Measurements from ENCODE around the gene ATP10A.

The ATP10A gene

GRCh38 chr15:25864966-25865365 is 1.8 kb upstream of the ATP10A start:
- Histone ChIP-seq H3K4me2 (ENCODE audit: low read length) (no peak overlapping the region), H3F3A (ENCODE audit: insufficient read depth, low read length) (no peaks in the 10 kb centered on the region), H3K9me3 (ENCODE audit: low read length) (no peaks in the 10 kb centered on the region), H4K20me1 (ENCODE audit: insufficient read depth, low read length) (no peaks in the 10 kb centered on the region), H2AFZ (ENCODE audit: low read length) (no peak overlapping the region), H3K79me2 (ENCODE audit: insufficient read depth, low read length) (no peaks in the 10 kb centered on the region), H3K9ac (ENCODE audit: low read length) (no peak overlapping the region), H3K4me1 (ENCODE audit: insufficient read depth, low read length, severe bottlenecking) (no peaks in the 10 kb centered on the region), H3K36me3 (ENCODE audit: insufficient read depth, low read length) (no peaks in the 10 kb centered on the region), H3K9me2 (ENCODE audit: low read depth, low read length) (no peaks in the 10 kb centered on the region), H3K4me3 (ENCODE audit: low read depth, low read length, poor library complexity, severe bottlenecking) (no peak overlapping the region), H3K27me3 (ENCODE audit: insufficient read depth, low read length) (no peaks in the 10 kb centered on the region), H3K27ac (ENCODE audit: low read depth, low read length, poor library complexity, severe bottlenecking) (no peak overlapping the region)
- no peak for TF ChIP-seq CTCF (IDR thresholded peaks at IDR 0.05; ENCODE audit: low read length)
- TF ChIP-seq EZH2 (IDR thresholded peaks at IDR 0.05; ENCODE audit: borderline replicate concordance, low read length): no peak

- no peak overlapping the region for H3K4me2 ChIP-seq (ENCODE audit: low read length)
- H3K9ac ChIP-seq (ENCODE audit: low read length): no peak overlapping the region
- no peaks in the 10 kb centered on the region for H3K36me3 ChIP-seq (ENCODE audit: insufficient read depth, low read length)
- no peaks in the 10 kb centered on the region for H3K9me3 ChIP-seq (ENCODE audit: low read length)
- H3K4me3 ChIP-seq (ENCODE audit: low read depth, low read length, poor library complexity, severe bottlenecking): no peak overlapping the region
- H3K79me2 ChIP-seq (ENCODE audit: insufficient read depth, low read length): no peaks in the 10 kb centered on the region
- no peaks in the 10 kb centered on the region for H3K4me1 ChIP-seq (ENCODE audit: insufficient read depth, low read length, severe bottlenecking)
- no peak overlapping the region for H2AFZ ChIP-seq (ENCODE audit: low read length)
- H4K20me1 ChIP-seq (ENCODE audit: insufficient read depth, low read length): no peaks in the 10 kb centered on the region
- H3K27me3 ChIP-seq (ENCODE audit: insufficient read depth, low read length): no peaks in the 10 kb centered on the region
- H3K9me2 ChIP-seq (ENCODE audit: low read depth, low read length): no peaks in the 10 kb centered on the region
- no peak overlapping the region for H3K27ac ChIP-seq (ENCODE audit: low read depth, low read length, poor library complexity, severe bottlenecking)
- no peak for TF ChIP-seq EZH2 (IDR thresholded peaks at IDR 0.05; ENCODE audit: borderline replicate concordance, low read length)
- no peaks in the 10 kb centered on the region for H3F3A ChIP-seq (ENCODE audit: insufficient read depth, low read length)
Observed at GRCh38 chr15:25863968-25864580, 947 bp upstream of the ATP10A start.

GRCh38 chr15:25862472-25863110 is 536 bp downstream of the ATP10A start:
- TF ChIP-seq CTCF (IDR thresholded peaks at IDR 0.05; ENCODE audit: low read length) (no peak), EZH2 (IDR thresholded peaks at IDR 0.05; ENCODE audit: borderline replicate concordance, low read length) (no peak)
- H3K79me2 ChIP-seq (ENCODE audit: insufficient read depth, low read length): no peaks in the 10 kb centered on the region
- no peaks in the 10 kb centered on the region for H3K9me2 ChIP-seq (ENCODE audit: low read depth, low read length)
- H3K36me3 ChIP-seq (ENCODE audit: insufficient read depth, low read length): no peaks in the 10 kb centered on the region
- no peak overlapping the region for H3K4me2 ChIP-seq (ENCODE audit: low read length)
- H3K4me3 ChIP-seq (ENCODE audit: low read depth, low read length, poor library complexity, severe bottlenecking): no peak overlapping the region
- H3K4me1 ChIP-seq (ENCODE audit: insufficient read depth, low read length, severe bottlenecking): no peaks in the 10 kb centered on the region
- H3K9me3 ChIP-seq (ENCODE audit: low read length): no peaks in the 10 kb centered on the region
- no peaks in the 10 kb centered on the region for H3K27me3 ChIP-seq (ENCODE audit: insufficient read depth, low read length)
- no peak overlapping the region for H2AFZ ChIP-seq (ENCODE audit: low read length)
- no peaks in the 10 kb centered on the region for H3F3A ChIP-seq (ENCODE audit: insufficient read depth, low read length)
- no peak overlapping the region for H3K9ac ChIP-seq (ENCODE audit: low read length)
- no peak overlapping the region for H3K27ac ChIP-seq (ENCODE audit: low read depth, low read length, poor library complexity, severe bottlenecking)
- H4K20me1 ChIP-seq (ENCODE audit: insufficient read depth, low read length): no peaks in the 10 kb centered on the region

- Histone ChIP-seq H2AFZ (ENCODE audit: low read length) (no peak overlapping the region), H3K27ac (ENCODE audit: low read depth, low read length, poor library complexity, severe bottlenecking) (no peak overlapping the region), H3K9me2 (ENCODE audit: low read depth, low read length) (no peaks in the 10 kb centered on the region), H3K9ac (ENCODE audit: low read length) (no peak overlapping the region), H3K27me3 (ENCODE audit: insufficient read depth, low read length) (no peaks in the 10 kb centered on the region), H3K36me3 (ENCODE audit: insufficient read depth, low read length) (no peaks in the 10 kb centered on the region), H3K4me1 (ENCODE audit: insufficient read depth, low read length, severe bottlenecking) (no peaks in the 10 kb centered on the region), H3K4me2 (ENCODE audit: low read length) (no peak overlapping the region), H3K9me3 (ENCODE audit: low read length) (no peaks in the 10 kb centered on the region), H3K4me3 (ENCODE audit: low read depth, low read length, poor library complexity, severe bottlenecking) (no peak overlapping the region), H3K79me2 (ENCODE audit: insufficient read depth, low read length) (no peaks in the 10 kb centered on the region), H3F3A (ENCODE audit: insufficient read depth, low read length) (no peaks in the 10 kb centered on the region), H4K20me1 (ENCODE audit: insufficient read depth, low read length) (no peaks in the 10 kb centered on the region)
- TF ChIP-seq CTCF (IDR thresholded peaks at IDR 0.05; ENCODE audit: low read length) (no peak), EZH2 (IDR thresholded peaks at IDR 0.05; ENCODE audit: borderline replicate concordance, low read length) (no peak)
Observed at GRCh38 chr15:25862071-25862471, 1.1 kb downstream of the ATP10A start.
